ENCODE data around the gene ANKRD13C.
A peak's percentile ranks its signal among the peaks of the same experiment; 100 is the strongest.

Gene ANKRD13C

DNA sequence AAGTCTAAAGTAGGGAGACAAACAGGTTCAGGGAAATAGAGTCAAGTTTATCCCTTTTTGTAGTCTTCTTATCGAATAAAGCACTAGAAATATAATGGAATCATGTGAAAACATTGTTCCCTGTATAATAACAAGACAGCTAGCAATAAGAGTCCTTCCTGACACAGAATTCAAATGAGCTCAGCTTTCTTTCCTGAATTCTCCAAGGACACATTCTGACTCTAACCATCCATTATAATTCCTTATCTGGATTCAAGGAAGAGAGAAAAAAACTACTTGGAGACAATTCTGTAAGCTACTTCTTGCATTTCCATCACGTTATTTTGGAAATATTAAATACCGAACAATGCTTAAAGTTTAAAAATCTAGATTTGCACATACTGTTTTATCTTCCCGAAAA, 58.8 kb downstream of the ANKRD13C start:
- DNase-seq (ENCODE audit: low read depth), result no peak

DNA sequence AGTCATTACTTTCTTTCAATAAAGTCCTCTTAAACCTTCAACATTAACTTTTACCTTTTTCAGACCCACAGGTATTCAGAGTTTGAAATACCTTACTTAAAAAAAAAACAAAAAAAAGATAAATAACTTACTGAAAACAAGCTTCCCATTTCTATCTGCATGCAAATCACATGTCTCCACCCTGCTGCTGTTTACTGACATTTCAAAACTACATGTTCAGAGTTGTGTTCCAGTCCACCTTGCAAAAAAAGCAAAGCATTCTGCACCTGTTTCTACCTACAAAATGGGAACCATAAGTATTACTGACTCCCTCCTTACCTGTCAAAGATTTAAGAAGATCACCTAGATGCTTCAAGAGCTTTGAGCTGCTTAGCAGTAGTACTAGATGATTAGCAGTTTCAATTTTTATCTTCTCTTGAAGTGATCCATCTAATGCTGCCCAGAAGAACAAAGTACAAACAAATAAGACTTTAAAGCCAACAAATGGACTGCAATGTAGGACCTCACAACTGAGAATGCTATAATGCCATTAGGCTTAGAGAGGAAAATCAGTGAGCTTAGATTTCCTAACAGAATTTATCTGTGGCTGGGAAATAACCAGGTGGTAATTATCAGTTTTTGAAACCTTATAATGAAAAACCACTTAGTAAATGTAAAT, 61.2 kb downstream of the ANKRD13C start:
- DNase-seq (ENCODE audit: low read depth), result no peak

DNA sequence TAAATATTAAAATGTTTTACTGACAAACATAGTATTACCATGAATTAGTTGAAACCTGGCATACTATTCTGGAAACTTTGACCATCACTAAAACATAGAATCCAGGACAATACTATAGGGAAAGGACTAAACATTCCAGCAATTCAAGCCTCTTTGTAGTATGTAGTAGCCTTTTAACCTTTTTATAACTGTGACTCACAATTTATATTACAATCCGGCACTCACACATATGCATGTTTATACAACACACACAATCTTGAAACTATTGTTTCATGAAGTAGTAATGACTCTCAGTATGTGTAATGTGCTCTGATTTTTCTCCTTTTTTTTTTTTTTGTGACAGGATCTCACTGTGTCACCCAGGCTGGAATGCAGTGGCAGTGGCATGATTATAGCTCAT, 64.3 kb downstream of the ANKRD13C start:
- DNase-seq (ENCODE audit: low read depth), result no peak

DNA sequence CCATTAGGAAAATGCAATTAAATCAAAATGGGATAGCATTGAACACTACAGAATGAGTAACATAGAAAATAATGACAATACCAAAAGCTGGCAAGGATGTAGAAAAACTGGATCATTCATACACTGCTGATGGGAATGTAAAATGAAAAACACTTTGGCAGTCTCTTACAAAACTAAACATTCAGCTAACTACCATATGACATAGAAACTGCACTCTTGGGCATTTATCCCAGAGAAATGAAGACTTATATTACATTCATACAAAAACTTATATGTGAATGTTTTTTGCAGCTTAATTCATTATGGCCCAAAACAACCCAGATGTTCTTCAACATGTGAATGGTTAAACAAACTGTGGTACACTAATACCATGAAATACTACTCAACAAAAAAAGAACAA, 66.4 kb downstream of the ANKRD13C start:
- no peak for DNase-seq (ENCODE audit: low read depth)

DNA sequence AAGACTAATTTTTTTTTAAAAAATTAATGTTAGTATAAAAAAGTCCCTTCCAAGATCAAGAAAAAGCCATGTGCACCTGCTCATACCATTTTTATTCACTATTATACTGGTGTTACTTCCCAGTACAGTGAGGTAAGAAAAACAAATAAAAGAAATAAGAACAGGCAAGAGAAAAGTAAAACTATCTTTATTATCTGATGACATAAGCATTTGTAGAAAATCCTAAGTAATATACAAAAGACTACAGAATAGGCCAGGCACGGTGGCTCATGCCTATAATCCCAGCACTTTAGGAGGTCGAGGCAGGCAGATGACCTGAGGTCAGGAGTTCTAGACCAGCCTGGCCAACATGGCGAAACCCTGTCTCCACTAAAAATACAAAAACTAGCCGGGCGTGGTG, 68.1 kb downstream of the ANKRD13C start:
- no peak for DNase-seq (ENCODE audit: low read depth)

DNA sequence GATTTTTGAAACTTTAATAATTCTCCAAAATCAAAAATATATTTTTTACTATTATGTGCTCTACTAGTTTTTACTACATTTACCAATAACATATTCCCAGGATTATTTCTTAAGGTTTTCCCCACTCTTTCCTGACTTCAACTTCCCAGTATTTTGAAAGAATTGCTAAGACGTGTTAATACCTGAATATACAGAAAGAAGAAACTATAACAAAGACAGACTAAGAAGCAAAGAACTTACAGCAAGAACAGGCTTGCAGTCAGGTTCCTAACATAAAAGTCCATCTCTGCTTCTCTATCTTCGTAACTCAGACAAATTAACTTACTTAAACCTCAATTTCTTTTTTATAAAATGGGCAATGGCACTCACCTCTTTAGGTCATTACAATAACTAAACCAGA, 70.2 kb downstream of the ANKRD13C start:
- no peak for DNase-seq (ENCODE audit: low read depth)

DNA sequence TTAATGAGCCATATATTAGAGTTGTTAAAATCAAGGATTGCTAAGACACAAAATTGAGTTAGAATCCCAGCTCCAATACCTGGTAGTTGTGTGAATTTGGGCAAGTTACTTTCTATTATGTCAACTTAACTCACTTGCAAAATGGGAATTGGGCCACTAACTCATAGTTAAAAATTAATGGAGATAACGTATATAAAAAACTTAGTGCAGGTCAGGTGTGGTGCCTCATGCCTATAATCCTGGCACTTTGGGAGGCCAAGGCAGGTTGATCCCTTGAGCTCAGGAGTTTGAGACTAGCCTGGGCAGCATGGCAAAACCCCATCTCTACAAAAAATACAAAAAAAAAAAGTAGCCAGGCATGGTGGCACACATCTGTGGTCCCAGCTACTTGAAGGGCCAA, 75.8 kb downstream of the ANKRD13C start:
- DNase-seq (ENCODE audit: low read depth), result no peak

DNA sequence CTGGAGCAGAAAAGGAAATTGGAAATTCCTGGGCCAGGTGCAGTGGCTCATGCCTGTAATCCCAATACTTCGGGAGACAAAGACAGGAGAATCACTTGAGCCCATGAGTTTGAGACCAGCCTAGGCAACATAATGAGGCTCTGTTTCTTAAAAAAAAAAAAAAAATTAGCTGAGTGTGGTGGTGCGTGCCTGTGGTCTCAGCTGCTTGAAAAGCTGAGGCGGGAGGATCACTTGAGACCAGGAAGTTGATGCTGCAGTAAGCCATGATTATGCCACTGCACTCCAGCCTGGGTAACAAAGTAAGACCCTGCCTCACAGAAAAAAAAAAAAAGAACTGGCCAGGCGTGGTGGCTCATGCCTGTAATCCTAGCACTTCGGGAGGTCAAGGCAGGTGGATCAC, 76.6 kb downstream of the ANKRD13C start:
- no peak for DNase-seq (ENCODE audit: low read depth)

DNA sequence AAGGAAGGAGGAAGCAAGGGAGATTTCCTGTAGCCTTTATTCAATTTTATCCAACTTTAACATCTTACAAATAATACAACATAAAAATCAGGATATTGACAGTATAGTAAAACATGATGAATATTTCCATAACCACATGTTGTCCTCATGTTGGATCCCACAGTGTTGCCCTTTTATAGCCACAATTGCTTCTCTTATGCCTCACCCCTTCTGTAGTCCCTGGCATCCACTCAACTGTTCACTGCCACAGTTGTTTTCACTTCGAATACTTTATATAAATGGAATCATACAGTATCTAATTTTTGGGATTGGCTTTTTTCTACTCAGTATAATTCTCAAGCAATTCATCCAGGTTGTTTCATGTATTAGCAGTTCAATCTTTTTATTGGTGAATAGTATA, 88.6 kb downstream of the ANKRD13C start:
- no peak for DNase-seq (ENCODE audit: low read depth)

DNA sequence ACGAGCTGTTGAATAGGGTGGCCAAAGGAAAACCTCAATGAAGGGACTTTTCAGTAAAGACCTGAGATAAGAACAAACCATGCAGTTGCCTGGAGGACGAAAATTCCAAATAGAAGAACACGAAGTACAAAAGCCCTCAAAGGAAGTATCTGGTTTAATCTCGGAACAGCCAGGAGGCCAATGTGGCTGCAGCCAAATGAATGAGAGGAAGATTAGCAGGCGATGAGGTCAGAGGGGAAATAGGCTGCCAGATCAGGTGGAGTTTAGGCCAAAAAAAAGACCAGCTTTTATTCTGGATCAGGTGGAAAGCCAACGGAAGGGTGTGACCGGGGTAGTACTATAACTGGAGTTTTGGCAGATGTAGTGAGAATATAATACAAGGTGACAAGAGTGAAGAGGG, 89.7 kb downstream of the ANKRD13C start:
- no peak for DNase-seq (ENCODE audit: low read depth)

DNA sequence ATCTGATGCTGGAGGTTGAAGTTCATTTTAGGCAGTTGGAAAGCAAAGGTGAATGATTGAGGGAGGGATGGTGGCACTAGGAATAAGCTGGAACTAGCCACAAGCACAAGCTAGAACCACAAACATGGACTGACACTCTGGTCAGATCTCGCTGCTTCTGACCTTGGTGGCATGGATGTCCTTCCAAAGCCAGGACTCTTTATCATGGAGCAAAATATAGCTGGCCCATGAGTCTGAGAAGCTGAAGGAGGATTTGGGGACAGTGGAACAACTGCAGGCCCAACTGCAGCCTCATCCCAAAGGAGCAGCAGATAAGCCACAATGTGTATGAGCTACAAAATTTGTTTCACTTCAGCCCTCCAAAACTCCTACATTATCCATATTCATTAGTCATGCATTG, 97.9 kb downstream of the ANKRD13C start:
- no peak for DNase-seq (ENCODE audit: low read depth)

DNA sequence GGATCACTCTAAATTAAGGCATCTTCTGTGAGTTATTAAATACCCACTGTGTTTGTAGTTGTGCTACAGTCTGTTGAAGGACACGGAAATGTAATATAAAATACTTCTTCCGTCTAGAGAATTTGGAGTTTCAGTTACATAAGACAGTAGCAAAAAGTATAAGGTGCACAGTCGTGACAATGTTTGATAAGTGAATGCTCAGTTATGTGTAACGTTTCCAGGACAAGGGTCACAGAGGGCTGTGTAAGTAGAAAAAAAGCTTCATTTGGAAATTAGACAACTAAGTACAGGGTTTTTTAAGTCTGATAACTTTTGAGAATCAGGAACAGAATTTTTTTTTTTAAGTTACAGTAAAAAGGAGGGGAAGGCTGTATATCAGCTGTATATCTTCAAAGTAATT, 105.8 kb downstream of the ANKRD13C start:
- DNase-seq (ENCODE audit: low read depth), result no peak

DNA sequence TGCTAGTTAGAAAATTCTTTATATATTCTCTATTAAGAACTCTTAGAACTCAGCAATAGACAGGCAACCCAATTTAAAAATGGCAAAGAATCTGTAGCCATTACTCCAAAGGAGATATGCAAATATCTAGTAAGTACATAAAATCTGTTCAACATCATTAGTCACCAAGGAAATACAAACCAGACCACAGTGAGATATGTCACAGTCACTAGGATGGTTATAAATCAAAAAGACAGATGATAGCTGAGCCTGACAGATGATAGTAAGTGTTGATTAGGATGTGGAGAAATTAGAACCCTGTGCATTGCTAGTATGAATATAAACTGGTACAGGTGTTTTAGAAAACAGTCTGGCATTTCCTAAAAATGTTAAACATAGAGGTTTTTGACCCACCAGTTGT, 106.8 kb downstream of the ANKRD13C start:
- no peak for DNase-seq (ENCODE audit: low read depth)

DNA sequence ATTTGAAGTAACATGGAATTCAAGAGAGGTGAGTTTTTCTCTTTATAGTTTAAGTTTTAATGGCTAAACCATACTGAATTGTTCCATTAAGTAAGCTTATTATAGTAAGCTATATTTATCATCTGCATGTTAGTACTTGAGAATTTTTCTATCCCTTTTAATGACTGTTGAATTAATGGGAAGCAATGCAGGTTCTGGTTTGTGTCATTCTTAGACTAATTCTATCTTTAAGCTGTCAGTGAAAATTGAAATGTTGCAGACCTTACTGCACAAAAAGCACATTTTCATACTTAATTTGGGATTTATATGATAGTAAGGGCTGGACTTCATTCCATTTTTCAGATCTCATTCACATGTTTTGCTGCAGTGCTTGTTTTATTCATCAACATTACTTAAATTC, 107.4 kb downstream of the ANKRD13C start:
- no peak for DNase-seq (ENCODE audit: low read depth)

DNA sequence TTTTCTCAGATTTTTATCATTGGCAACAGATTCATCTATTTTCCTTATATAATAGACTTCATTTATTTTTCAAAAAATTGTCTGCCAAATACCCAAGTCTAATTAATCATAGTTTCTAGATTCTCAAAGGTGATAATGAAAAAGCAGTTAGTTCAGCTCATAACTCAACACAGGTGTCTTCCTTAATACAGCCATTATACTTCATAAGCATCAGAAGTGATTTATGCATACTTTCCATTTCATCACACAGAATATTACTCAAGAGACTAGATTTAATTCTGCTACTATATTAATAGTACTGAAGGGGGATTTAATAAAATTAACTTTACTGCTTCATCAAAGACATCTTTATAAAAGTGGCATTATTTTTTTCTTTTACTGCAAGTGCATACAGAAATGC, 114.6 kb downstream of the ANKRD13C start:
- DNase-seq (ENCODE audit: low read depth), result no peak

DNA sequence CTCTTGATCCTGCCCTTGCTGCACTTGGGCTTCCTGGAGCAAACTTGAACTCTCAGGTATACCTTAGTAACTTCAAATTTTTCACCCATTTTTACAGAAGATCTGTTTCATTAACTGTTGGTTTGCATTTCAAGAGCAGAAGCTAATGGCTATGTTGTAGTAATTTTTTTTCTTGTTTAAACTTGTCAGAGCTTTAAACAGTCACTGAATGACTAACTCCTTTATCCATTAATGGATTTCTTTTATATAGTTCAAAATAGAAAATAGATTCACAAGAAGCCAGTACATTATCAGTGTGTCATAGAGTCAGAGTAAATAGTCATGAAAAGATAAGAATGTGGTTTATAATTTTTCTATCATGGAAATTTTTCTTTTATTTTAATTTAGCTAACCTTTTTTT, 119.8 kb downstream of the ANKRD13C start:
- DNase-seq (ENCODE audit: low read depth), result no peak

DNA sequence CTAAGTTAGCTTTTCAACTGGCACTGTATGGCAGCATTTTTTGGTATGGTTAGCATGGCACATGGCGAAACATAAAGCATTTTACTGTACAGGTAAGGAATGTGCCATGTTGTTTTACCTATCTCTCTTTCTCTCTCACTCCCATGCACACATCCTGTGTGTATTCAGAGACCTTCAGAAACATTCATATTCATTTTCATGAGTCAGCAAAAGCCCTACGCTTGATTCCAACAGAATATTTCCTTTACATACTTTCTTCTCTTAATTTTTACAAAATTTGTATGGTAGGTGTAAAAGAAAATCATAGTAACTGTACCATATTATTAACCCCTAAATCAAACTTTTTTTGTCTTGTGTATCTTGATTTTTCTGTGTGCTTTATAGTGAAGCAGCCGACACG, 123.0 kb downstream of the ANKRD13C start:
- no peak for DNase-seq (ENCODE audit: low read depth)

DNA sequence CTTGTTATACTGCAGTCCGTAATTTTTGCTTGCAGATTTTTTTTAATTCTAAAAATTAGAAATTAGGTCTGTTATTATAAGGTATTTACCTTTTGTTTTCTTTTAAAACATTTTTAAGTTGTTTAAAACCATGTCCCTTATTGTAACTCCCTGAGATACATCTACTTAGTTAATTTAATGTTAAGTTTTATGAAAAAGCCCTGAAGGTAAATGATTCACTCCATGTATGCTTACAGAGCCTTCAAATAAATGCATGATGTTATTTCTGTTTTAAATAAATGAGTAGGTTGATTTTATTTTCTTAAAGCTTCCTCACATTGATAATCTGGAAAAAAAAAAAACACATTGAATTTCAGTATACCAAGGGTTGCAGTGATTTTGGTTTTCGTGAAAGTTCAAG, 125.9 kb downstream of the ANKRD13C start:
- no peak for DNase-seq (ENCODE audit: low read depth)

DNA sequence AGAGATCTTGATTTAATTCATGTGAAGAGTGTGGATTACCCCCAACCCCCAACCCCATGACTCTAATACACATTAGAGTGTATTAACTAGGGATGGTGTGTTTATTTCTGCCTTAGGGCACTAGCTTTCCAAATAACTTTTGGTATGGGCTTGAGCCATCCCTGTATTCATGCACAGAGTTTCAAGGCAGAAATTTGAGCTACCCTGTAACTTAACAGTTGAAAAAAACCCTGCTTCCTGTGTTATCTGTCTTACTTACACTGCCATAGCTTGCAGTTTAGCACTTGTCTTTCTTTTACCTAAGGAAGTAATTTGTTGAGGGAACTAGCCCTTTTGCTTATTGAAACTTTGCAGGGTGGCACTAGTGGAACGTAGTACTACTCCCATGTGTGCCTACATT, 127.1 kb downstream of the ANKRD13C start:
- DNase-seq (ENCODE audit: low read depth), result no peak

DNA sequence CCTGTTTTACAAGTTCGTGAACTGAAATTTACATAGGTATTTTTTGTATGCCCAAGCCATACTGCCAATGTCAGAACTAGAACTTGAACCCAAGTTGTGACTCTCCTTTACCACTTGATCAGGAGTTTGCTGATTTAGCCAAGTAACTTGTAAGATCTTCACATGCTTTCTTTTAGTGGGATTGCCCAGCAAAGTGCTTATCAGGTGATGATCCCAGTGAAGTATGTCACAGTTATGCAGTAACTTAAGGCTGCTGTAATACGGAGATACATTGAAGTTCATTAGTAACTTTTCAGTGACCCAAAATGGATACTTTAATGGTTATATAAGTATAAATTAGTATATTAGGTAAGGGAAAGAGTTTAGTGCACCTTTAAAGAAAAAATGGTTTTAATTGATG, 129.6 kb downstream of the ANKRD13C start:
- DNase-seq (ENCODE audit: low read depth), result no peak

DNA sequence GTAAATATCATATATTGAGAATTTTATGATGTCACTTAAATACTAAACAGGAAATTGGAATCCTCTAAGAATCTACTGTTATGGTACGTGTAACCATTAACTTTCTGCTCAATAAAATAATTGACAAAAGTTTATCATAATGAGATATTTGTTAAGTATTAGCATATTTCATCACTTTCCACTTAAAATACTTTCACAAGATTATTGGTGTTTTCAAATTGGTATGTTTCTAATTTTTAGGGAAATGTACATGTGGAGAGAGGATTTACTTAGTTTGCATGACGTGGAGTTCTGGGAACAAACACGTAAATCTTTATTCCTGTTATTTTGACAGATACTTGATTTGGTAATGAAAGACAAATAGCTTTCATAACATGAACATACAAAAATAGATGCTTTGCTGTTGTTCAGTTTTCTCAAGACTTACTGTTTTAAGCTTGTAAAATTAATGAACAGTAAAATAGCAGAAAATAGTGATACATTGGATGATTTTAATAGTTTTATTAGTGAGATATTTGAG, 131.7 kb downstream of the ANKRD13C start:
- no peak for DNase-seq (ENCODE audit: low read depth)

DNA sequence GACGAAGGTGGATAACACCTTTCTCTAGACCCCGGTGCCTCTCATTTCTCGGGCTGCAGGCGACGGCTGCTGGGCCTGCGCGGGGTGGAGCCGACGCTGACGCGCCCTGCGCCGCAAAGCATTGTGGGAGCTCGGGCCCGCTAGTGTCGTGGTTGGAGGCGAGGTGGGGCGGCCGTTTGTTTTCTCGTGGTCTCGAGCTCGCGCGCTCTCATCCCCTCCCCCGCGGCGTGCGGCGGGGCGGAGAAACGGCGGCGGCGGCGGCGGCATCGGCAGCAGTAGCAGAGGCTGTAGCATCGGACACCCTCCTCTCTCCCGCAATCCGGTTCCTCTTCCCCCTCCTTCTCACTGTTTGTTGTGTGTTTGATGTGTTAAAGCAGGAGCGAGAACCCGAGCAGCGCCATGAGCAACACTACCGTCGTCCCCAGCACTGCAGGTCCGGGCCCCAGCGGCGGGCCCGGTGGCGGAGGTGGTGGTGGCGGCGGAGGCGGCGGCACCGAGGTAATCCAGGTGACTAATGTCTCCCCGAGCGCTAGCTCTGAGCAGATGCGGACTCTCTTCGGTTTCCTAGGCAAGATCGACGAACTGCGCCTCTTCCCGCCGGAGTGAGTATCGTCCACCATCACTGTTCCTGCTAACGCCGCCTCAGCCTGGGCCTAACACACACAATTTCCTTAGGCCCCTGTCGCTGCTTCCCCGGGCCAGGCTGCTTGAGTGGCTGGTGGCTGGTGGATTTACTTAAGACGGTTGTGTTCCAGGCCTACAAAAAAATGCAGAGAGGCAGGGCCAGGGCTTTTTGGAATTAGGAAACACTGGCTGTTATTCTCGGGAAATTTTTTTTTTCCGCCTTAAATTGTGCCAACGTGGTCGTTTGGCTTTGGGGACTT, 133.0 kb downstream of the ANKRD13C start, which contains the start of gene SRSF11:
Gene SRSF11, plus strand, starts transcription at position 143 of the 884 bp plus-strand sequence. Its CDS starts 257 bp downstream, at position 400.
- DNase-seq (ENCODE audit: low read depth), result peak; percentile 84

DNA sequence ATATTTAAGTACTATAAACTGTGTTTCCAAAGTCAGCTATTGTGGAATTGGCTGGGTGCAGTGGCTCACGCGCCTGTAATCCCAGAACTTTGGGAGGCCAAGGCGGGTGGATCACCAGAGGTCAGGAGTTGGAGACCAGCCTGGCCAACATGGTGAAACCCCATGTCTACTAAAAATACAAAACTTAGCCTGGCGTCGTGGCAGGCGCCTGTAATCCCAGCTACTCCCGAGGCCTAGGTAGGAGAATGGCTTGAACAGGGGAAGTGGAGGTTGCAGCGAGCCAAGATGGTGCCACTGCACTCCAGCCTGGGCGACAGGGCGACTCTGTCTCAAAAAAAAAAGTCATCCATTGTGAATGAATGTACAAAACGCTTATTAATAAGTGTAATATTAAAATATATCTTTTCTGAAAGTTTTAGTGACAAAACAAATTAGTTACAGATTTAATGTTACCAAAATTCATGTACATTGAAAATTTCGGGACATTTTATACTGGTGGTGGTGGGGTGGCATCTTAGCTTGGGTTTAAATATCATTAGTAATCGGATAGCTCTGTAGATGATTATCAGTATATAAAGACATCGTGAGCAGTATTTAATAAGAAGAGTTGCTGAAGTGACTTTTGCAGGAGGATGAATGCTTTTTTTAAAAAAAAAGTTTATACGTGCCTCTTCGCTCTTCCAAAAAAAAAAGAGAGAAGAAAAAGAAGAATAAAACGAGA, 133.8 kb downstream of the ANKRD13C start:
- DNase-seq (ENCODE audit: low read depth), result no peak
